GM04504 (cell line): ENCODE measurements around the gene PKM.

ENCODE experiments used
- DNase-seq: peaks from one replicate; pipeline ENCODE4 v3.0.0-alpha.2; 2012; ENCODE audit warnings: low read depth

Gene PKM

GRCh38 chr15:72235298-72235697 lies 4.3 kb upstream of the PKM start:
- DNase-seq, result no peak

- DNase-seq, result no peak
These were observed 2.8 kb upstream of the PKM start for GRCh38 chr15:72233769-72234168.

GRCh38 chr15:72231833-72232478 lies 966 bp upstream of the PKM start:
- DNase-seq, result peak; percentile 61

- DNase-seq, result peak; percentile 68
These were observed 559 bp downstream of the PKM start for GRCh38 chr15:72230197-72231065.

GRCh38 chr15:72229947-72230196 lies 1.1 kb downstream of the PKM start:
- DNase-seq, result no peak

GRCh38 chr15:72229076-72229946 lies 1.7 kb downstream of the PKM start:
- DNase-seq, result no peak

- no peak for DNase-seq
These were observed 3.3 kb downstream of the PKM start for GRCh38 chr15:72227720-72228119.

GRCh38 chr15:72227192-72227586 lies 3.8 kb downstream of the PKM start:
- DNase-seq, result peak; percentile 58

GRCh38 chr15:72223278-72223677 lies 7.7 kb downstream of the PKM start:
- DNase-seq, result no peak

GRCh38 chr15:72222393-72222792 lies 8.6 kb downstream of the PKM start:
- no peak for DNase-seq

GRCh38 chr15:72220687-72221086 lies 10.3 kb downstream of the PKM start:
- DNase-seq, result no peak

GRCh38 chr15:72217216-72217615 lies 13.8 kb downstream of the PKM start:
- DNase-seq, result no peak

- no peak for DNase-seq
These were observed 14.9 kb downstream of the PKM start for GRCh38 chr15:72216079-72216478.

- no peak for DNase-seq
These were observed 23.4 kb downstream of the PKM start for GRCh38 chr15:72207558-72208085.

- DNase-seq, result no peak
These were observed 24.4 kb downstream of the PKM start for GRCh38 chr15:72206677-72207000.

- no peak for DNase-seq
These were observed 24.9 kb downstream of the PKM start for GRCh38 chr15:72205896-72206676.

- DNase-seq, result no peak
These were observed 25.7 kb downstream of the PKM start for GRCh38 chr15:72205273-72205672.

- DNase-seq, result peak; percentile 76
These were observed 27.5 kb downstream of the PKM start for GRCh38 chr15:72203507-72203837.

- no peak for DNase-seq
These were observed 28.0 kb downstream of the PKM start for GRCh38 chr15:72202801-72203506.

GRCh38 chr15:72202302-72202701 lies 28.7 kb downstream of the PKM start:
- no peak for DNase-seq

GRCh38 chr15:72201391-72201921 lies 29.5 kb downstream of the PKM start:
- no peak for DNase-seq
